Mesangial cell (primary cell): Measurements from ENCODE around the gene USP30. TPM values are rescaled to one million over a fixed set of nuclear protein-coding genes. Genes with fewer than 3 reads are reported as not detected.

Experiments
- total RNA-seq: library from RNA; depleted of rRNA; stranded (reverse); fragments of >200 nt; gene quantifications from 2 replicates; pipeline ENCODE4 v1.2.3, GENCODE V29; 2015

The USP30 gene
- 10.8 and 15.1 TPM in 2 replicates for total RNA-seq

GRCh38 chr12:109052414-109053323 is at the start of gene USP30:
USP30 (plus strand) TSS chr12:109052576; CDS start chr12:109052679, 103 bp downstream.

GRCh38 chr12:109020796-109021380 is 31.5 kb upstream of the USP30 start, which contains the start of gene SVOP:
SVOP (minus strand) TSS chr12:109021068; CDS start chr12:109020868, 200 bp downstream.

GRCh38 chr12:109093022-109093918 is 40.9 kb downstream of the USP30 start, which contains the start of gene ALKBH2:
ALKBH2 (minus strand) TSS chr12:109093472; CDS start chr12:109092786, 686 bp downstream.

GRCh38 chr12:109097435-109098182 is 45.2 kb downstream of the USP30 start, which contains the start of gene UNG:
UNG (plus strand) TSS chr12:109097597; CDS start chr12:109097680, 83 bp downstream.

GRCh38 chr12:109115758-109116610 is 63.6 kb downstream of the USP30 start, which contains the start of gene ACACB:
ACACB (plus strand) TSS chr12:109116587; CDS start chr12:109139406, 22,819 bp downstream.

Other genes with a start within 250 kb of the USP30 start
- 23.0 and 26.6 TPM in 2 replicates for gene SSH1, start 195.0 kb upstream of the USP30 start, total RNA-seq
- not detected in 2 replicates for gene DAO, start 172.5 kb upstream of the USP30 start, total RNA-seq
- not detected in 2 replicates for gene SVOP, start 31.5 kb upstream of the USP30 start, total RNA-seq
- gene ALKBH2, start 40.9 kb downstream of the USP30 start, total RNA-seq = 23.7 and 26.2 TPM in 2 replicates
- gene UNG, start 45.0 kb downstream of the USP30 start, total RNA-seq = 41.2 and 86.9 TPM in 2 replicates
- gene ACACB, start 64.0 kb downstream of the USP30 start, total RNA-seq = 1.6 and 2.7 TPM in 2 replicates